ENCODE measurements around the gene ZNF284.
"Not testable (repeated sequence)": the region's sequence is repeated elsewhere in the genome, so short reads cannot be mapped to it uniquely, and the experiment has no call there.

Gene ZNF284

DNA sequence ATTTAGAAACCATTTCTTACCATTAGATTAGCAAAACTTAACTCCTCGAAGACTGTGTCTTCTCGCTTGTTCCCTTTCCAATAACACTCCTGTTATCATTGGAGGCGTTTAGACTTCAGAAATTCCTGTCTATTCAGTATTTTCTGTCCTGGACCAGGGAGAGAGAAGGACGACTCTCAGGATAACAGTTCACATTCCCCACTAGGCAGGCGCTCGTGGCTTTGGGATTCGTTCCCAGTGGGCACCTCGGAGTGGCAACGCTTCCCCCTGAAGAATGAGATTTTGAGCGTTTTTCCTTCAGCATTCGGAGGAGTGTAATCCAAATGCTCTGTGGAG, 40.8 kb downstream of the ZNF284 start:
- DNase-seq, result no peak

DNA sequence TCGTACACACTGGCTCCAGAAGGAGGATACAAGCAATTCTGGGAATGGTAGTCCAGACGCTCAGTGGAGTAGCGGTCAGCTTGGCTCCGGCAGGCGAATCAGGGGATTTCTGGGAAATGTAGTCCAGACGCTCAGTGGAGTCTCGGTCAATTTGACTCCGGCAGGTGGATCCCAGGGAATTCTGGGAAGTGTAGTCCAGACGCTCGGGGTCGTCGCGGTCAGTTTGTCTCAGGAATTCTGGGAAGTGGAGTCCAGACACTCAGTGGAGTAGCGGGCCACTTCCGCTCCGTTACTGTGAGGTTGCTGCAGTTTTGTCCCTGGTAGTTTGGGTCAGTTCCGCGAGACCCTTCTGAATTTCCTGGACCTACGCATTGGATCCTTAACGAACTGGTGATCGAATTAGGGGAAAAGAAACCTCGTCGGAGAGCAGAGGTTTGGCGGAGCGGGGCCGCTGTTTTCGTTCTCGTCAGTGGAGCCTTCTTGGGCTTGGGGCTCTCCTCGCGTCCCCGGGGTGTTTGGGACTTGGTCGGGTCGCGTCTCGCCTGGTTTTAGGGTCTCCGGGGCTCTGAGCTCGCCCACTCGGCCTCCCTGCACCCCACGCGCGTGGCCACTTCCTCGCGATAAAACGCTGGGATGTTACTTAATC, 41.3 kb downstream of the ZNF284 start, which contains the start of gene ZNF225:
Gene ZNF225 (plus strand): TSS at position 262 of the 646 bp plus-strand sequence. CDS start 2,429 bp downstream, outside the sequence.
- peak; percentile 98 to 99 for DNase-seq

DNA sequence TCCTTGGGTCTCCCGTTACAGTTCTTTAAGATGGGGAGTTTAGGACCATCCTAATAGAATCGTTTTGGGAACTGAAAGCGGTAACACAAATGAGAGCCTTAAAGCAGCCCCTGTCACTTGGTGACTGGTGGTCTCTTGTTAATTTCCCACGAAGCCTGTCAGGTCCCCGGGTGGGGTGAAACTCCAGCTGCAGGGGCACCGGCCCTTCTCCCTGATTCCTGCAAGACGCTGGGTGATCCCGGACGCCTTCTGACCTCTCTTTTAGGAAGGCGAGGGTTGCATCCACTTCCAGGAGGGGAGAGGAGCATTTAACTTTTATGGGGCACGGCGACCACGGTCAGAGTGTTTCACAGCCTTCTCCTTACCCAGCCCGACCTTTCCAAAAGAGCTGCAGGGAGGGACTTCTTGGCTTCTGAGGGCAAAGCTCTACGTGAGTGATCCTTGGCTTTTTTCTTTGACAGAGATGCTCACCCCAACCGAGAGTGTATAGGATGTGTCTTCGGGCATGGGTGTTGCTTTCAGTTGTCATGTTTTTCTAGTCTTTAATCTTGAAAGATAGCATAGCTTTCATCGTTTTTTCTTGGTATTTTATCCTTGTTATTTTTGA, 41.9 kb downstream of the ZNF284 start:
- no peak for DNase-seq

DNA sequence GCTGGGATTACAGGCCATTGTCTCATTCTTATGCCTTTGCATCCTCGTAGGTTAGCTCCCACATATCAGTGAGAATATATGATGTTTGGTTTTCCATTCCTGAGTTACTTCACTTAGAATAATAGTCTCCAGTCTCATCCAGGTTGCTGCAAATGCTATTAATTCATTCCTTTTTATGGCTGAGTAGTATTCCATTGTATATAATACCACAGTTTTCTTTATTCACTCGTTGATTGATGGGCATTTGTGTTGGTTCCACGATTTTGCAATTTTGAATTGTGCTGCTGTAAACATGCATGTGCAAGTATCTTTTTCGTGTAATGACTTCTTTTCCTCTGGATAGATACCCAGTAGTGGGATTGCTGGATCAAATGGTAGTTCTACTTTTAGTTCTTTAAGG, 49.2 kb downstream of the ZNF284 start:
- not testable (repeated sequence) for DNase-seq

DNA sequence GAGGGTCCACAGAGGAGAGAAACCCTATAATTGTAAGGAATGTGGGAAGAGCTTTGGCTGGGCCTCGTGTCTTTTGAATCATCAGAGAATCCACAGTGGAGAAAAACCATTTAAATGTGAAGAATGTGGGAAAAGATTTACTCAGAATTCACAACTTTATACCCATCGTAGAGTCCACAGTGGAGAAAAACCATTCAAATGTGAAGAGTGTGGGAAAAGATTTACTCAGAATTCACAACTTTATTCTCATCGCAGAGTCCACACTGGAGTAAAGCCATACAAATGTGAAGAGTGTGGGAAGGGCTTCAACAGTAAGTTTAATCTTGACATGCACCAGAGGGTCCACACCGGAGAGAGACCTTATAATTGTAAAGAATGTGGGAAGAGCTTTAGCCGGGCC, 60.0 kb downstream of the ZNF284 start:
- no peak for DNase-seq

All from NCI-H526 (cell line).